H1 (cell line): ENCODE data around the gene MYRF. TPM values are rescaled to one million over a fixed set of nuclear protein-coding genes. Genes with fewer than 3 reads are reported as not detected.

Experiments used
- ATF2 ChIP-seq: IDR thresholded peaks from 2 replicates; pipeline ENCODE4 v1.6.1; 2012; ENCODE audit warnings: low read length, inconsistent platforms
- BACH1 ChIP-seq: IDR thresholded peaks from 2 replicates; pipeline ENCODE4 v1.6.1; 2012; ENCODE audit warnings: low read length, improper control_type of control experiment
- CBX8 ChIP-seq: fragments of 300-800, 300-1000 bp; sonication (generic); IDR thresholded peaks from 2 replicates; pipeline ENCODE4 v1.7.1; 2016; ENCODE audit warnings: low read depth, low read length, borderline replicate concordance
- HDAC6 ChIP-seq: IDR thresholded peaks from one replicate; pipeline ENCODE4 v1.7.1; 2012; ENCODE audit warnings: low read depth, mild to moderate bottlenecking, inconsistent platforms, low read length, moderate library complexity
- JUND ChIP-seq: IDR thresholded peaks from 2 replicates; pipeline ENCODE4 v1.6.1; 2011; ENCODE audit warnings: mild to moderate bottlenecking, improper control_type of control experiment, low read length
- KDM5A ChIP-seq: fragments of 200-600 bp; IDR thresholded peaks from 2 replicates; pipeline ENCODE4 v1.7.1; 2012; ENCODE audit warnings: mild to moderate bottlenecking, low read length, inconsistent platforms, mixed read lengths
- SP2 ChIP-seq: IDR thresholded peaks from 2 replicates; pipeline ENCODE4 v1.6.1; 2012; ENCODE audit warnings: mild to moderate bottlenecking, low read length, inconsistent platforms
- USF2 ChIP-seq: IDR thresholded peaks from 2 replicates; pipeline ENCODE4 v1.6.1; 2011; ENCODE audit warnings: low read length, improper control_type of control experiment
- polyA plus RNA-seq, 7 experiments: library from polyadenylated mRNA; depleted of rRNA in 3 of 7; stranded (reverse) in 5 of 7; unstranded in 2 of 7; fragments of >200 nt in 5 of 7; fragments of 200-250 nt in 2 of 7; gene quantifications; 1 replicate in 5 of 7; 2 replicates in 1 of 7; 4 replicates in 1 of 7; pipeline versions ENCODE4 v1.2.1 to v1.2.3, GENCODE V29; 2011 to 2013; ENCODE audit warnings: missing spikeins in 2 of 7, mixed read lengths in 2 of 7
- total RNA-seq: library from RNA; stranded (reverse); fragmentation: NEBNext Ultra II Directional; extraction: Animal tissue kit (Norgen Biotek cat#: 25700); gene quantifications from 2 replicates; pipeline ENCODE4 v1.2.1, GENCODE V29; 2021

The MYRF gene
- total and polyA plus RNA-seq, 2 of the 8 experiments (the other 6 are each of a cell fraction or from before 2014, with no cell fraction given), result 6.0 to 6.1 TPM

DNA sequence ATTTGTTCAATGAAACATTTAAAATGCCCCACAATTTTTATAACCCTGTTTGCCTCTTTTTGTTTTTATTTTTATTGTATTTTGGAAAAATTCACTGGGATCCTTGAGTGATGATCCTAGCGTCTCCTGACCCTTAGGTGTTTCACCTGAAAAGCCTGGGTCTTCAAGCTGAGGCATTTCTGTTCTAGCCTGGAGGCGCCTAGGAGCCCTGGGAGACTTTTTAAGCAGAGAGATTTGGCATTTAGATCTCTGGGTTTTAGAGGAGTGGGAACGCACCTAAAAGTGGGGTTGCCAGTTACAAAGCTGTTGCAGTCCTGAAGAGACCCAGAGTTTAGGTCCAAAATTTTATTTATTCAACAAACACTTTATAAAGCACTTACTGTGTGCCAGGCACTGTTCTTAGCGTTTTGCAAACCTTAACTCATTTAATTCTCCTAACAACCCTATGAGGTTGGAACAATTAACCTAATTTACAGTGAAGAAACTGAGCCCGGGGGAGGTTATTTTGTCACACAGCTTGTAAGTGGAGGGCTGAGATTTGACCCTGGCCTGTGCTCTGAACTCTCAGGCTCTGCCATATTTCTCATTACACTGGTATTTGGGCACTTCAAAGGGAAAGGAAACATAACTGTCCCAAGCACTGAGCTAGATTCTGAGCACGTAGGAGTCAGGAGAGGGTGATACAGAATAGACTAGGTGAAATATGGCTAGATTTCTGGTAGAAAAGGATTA lies 65.2 kb downstream of the MYRF start (continued):
- no peak for TF ChIP-seq ATF2
- no peak for TF ChIP-seq KDM5A
- TF ChIP-seq USF2, result no peak
- TF ChIP-seq HDAC6, result no peak
- TF ChIP-seq JUND, result no peak
- no peak for TF ChIP-seq CBX8
- no peak for TF ChIP-seq BACH1
- no peak for TF ChIP-seq SP2
